Uterus (tissue), 2 donors: ENCODE measurements around the gene MSRB3.

Experiments
- POLR2A ChIP-seq, 2 donors: fragments of 450-650 bp; IDR thresholded peaks; one replicate each; pipeline ENCODE4 v1.6.1; 2016; ENCODE audit warnings: antibody characterized with exemption in 2 of 2, mild to moderate bottlenecking in 1 of 2, moderate library complexity in 1 of 2
- TF ChIP-seq, protein P1 (sequence below), 4 experiments: fragments of 200-600 bp in 2 of 4; fragments of 450-650 bp in 2 of 4; sonication (generic) in 2 of 4; IDR thresholded peaks; one replicate each; pipeline ENCODE4 v1.5.1; 2016 to 2019; ENCODE audit warnings: antibody characterized with exemption in 4 of 4, mild to moderate bottlenecking in 2 of 4, moderate library complexity in 1 of 4

DNA sequence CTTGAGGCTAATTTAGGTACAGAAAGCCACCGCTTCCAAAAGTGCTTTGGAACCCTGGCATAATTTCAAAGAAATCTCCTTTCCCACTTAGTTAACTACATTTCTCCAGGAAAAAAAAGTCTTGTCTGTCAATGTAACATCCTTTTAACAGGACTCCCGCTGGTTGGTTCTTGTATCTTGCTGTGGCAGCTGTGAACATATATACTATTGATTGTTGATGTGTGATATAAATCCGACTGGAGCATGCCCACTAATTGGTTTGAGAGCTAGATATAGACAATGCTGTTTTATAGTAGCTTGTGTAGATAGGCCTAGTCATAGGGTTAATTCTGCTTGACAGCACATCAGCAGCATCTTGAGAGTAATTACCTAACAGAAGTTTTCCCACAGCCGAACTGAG, 89.6 kb downstream of the MSRB3 start:
- TF ChIP-seq POLR2A (IDR thresholded peaks at IDR 0.05): no peak
- TF ChIP-seq, protein P1, sequence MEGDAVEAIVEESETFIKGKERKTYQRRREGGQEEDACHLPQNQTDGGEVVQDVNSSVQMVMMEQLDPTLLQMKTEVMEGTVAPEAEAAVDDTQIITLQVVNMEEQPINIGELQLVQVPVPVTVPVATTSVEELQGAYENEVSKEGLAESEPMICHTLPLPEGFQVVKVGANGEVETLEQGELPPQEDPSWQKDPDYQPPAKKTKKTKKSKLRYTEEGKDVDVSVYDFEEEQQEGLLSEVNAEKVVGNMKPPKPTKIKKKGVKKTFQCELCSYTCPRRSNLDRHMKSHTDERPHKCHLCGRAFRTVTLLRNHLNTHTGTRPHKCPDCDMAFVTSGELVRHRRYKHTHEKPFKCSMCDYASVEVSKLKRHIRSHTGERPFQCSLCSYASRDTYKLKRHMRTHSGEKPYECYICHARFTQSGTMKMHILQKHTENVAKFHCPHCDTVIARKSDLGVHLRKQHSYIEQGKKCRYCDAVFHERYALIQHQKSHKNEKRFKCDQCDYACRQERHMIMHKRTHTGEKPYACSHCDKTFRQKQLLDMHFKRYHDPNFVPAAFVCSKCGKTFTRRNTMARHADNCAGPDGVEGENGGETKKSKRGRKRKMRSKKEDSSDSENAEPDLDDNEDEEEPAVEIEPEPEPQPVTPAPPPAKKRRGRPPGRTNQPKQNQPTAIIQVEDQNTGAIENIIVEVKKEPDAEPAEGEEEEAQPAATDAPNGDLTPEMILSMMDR (IDR thresholded peaks at IDR 0.05): no peak
